ENCODE results near the gene IMMT. TPM values are rescaled to one million over a fixed set of nuclear protein-coding genes. Genes with fewer than 3 reads are reported as not detected.
A peak's percentile ranks its signal among the peaks of the same experiment; 100 is the strongest.

IMMT gene
- total and polyA plus RNA-seq, 9 of the 15 experiments (the other 6 are each of a cell fraction or from before 2014, with no cell fraction given): 119 to 294 (median 140) TPM

DNA sequence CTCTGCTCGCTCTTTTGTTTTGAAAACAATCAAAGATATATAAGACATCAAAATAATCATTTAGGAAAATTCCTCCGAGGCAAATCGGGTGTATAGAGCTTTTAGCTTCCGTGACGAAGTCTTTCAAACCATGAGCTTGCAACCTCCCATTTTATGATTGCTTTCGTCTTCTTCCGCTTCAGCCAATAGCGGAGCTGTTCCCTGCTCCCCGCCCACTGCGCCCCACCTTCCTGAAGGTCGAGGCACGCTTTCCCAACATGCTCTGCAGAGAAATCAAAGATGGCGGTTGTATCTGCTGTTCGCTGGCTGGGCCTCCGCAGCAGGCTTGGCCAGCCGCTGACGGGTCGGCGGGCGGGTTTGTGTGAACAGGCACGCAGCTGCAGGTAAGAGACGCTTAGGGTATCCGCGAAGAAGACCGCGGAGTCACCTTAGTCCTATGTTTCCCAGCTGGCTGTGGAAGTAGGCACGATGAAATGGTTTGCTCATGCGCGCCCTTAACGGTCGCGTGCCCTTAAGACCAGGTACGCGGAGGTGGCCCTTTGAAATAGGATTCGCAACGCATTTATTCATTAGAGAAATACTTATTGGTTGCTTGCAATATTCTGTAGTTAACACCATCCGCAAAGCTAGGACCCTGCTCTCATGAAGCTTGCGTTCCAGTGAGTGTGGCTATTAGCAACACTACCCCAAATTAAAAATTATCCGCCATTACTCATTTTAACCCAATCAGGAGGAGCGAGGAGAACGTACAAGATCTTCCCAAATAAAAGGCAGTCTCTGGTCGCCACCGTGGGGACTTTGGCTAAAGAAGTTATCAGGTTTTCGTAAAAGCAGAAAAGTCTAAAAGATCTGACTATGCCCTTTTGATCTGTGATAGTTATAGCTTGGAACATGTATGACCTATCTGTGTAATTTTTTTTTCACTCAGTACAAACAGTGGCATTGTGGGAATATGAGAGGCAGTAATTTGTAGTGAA, 89.0 kb downstream of the IMMT start, which contains the start of gene PTCD3 (continued):
- TF ChIP-seq MCM5 (IDR thresholded peaks at IDR 0.05; ENCODE audit: low read depth) (no peak), GATAD2A (IDR thresholded peaks at IDR 0.05) (no peak), E2F8 (IDR thresholded peaks at IDR 0.05; ENCODE audit: low read depth, partially characterized antibody) (peak; percentile 54), HMG20B (CRISPR knock-in tag; IDR thresholded peaks at IDR 0.05) (no peak), BRCA1 (IDR thresholded peaks at IDR 0.05) (no peak), BRCA1 (CRISPR knock-in tag; IDR thresholded peaks at IDR 0.05) (no peak), RBM34 (IDR thresholded peaks at IDR 0.05; ENCODE audit: borderline replicate concordance, insufficient read depth, low read length) (no peak), COPS2 (conservative IDR thresholded peaks at IDR 0.05) (no peak), E2F3 (CRISPR knock-in tag; IDR thresholded peaks at IDR 0.05) (no peak), ZC3H8 (IDR thresholded peaks at IDR 0.05) (no peak), SETDB1 (IDR thresholded peaks at IDR 0.05; ENCODE audit: low read length) (no peak), ZBTB43 (CRISPR knock-in tag; IDR thresholded peaks at IDR 0.05) (no peak), RBM14 (IDR thresholded peaks at IDR 0.05; ENCODE audit: borderline replicate concordance, insufficient read depth, low read depth, low read length) (no peak), ZNF551 (CRISPR knock-in tag; IDR thresholded peaks at IDR 0.05) (no peak), TBL1XR1 (IDR thresholded peaks at IDR 0.05; ENCODE audit: low read length in 2 of 2) (no peak), GABPA (tag; conservative IDR thresholded peaks at IDR 0.05; ENCODE audit: low read depth) (peak; percentile 50; the same call in 1 of the 2 replicates), LARP7 (IDR thresholded peaks at IDR 0.05) (no peak), ARNT (IDR thresholded peaks at IDR 0.05) (no peak), SREBF2 (CRISPR knock-in tag; IDR thresholded peaks at IDR 0.05) (no peak), NCOA1 (IDR thresholded peaks at IDR 0.05; ENCODE audit: low read depth) (no peak), RBBP5 (IDR thresholded peaks at IDR 0.05; ENCODE audit: borderline replicate concordance, insufficient read depth, low read length, poor library complexity, severe bottlenecking) (peak; percentile 83), HMG20A (CRISPR knock-in tag; conservative IDR thresholded peaks at IDR 0.05) (no peak)
- TF ChIP-seq, protein P1, sequence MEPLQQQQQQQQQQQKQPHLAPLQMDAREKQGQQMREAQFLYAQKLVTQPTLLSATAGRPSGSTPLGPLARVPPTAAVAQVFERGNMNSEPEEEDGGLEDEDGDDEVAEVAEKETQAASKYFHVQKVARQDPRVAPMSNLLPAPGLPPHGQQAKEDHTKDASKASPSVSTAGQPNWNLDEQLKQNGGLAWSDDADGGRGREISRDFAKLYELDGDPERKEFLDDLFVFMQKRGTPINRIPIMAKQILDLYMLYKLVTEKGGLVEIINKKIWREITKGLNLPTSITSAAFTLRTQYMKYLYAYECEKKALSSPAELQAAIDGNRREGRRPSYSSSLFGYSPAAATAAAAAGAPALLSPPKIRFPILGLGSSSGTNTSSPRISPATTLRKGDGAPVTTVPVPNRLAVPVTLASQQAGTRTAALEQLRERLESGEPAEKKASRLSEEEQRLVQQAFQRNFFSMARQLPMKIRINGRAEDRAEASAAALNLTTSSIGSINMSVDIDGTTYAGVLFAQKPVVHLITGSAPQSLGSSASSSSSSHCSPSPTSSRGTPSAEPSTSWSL (CRISPR knock-in tag; IDR thresholded peaks at IDR 0.05; ENCODE audit: borderline replicate concordance): no peak
- TF ChIP-seq, protein P2, sequence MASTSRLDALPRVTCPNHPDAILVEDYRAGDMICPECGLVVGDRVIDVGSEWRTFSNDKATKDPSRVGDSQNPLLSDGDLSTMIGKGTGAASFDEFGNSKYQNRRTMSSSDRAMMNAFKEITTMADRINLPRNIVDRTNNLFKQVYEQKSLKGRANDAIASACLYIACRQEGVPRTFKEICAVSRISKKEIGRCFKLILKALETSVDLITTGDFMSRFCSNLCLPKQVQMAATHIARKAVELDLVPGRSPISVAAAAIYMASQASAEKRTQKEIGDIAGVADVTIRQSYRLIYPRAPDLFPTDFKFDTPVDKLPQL (IDR thresholded peaks at IDR 0.05; ENCODE audit: extremely low read depth, insufficient read length): no peak

Measured in K562 (cell line).